K562 (cell line): ENCODE results near the gene BEND4. TPM values are rescaled to one million over a fixed set of nuclear protein-coding genes. Genes with fewer than 3 reads are reported as not detected.

ENCODE experiments used
- ATAC-seq: fragments of 200-7000 bp; cut with Tn5 transposase; 3 replicates; pipeline ENCODE4 v1.9.1; 2020; ENCODE audit warnings: moderate library complexity
- BruUV-seq: library from RNA; stranded (reverse); fragments of 400-500 nt; replicated peaks from 2 replicates; lab custom pipeline; 2021; lab: Mats Ljungman, UMichigan
- CTCF ChIA-PET: fragments of 300-600 bp; formaldehyde crosslinking; extraction: SDS; loops from one replicate; lab custom pipeline; 2021; ENCODE audit warnings: low intra/inter-chr PET ratio; lab: Yijun Ruan, JAX
- POLR2A ChIA-PET: fragments of 300-600, 350-650 bp; sonication (Branson Sonifier 250); formaldehyde crosslinking; extraction: SDS; loops from one replicate; lab custom pipeline; 2021; ENCODE audit warnings: antibody characterized with exemption, inconsistent platforms; lab: Yijun Ruan, JAX
- DNase-seq, 4 experiments: peaks; one replicate each; pipeline versions ENCODE4 v3.0.0 to v3.0.0-alpha.2; 2011 to 2018; ENCODE audit warnings: low spot score in 3 of 4, mixed read lengths in 3 of 4; ENCODE audit errors: extremely low read depth in 1 of 4
- FAIRE-seq: peaks from 2 replicates; lab custom pipeline; 2011; peaks lifted over from hg19 to GRCh38; lab: Jason Lieb, UNC
- H2AFZ ChIP-seq: 2 replicates; pipeline ENCODE4 v1.6.0; 2011; ENCODE audit warnings: low read depth, low read length, control low read depth, inconsistent platforms
- H3K27ac ChIP-seq: fragments of 200-600 bp; 3 replicates; pipeline ENCODE4 v1.8.0; 2011; ENCODE audit warnings: low read depth, mild to moderate bottlenecking, control low read depth, inconsistent platforms, low read length, moderate library complexity, mixed read lengths; ENCODE audit errors: extremely low read depth
- H3K27me3 ChIP-seq, 2 experiments: fragments of 300-600 bp in 1 of 2; 2 replicates in 1 of 2; 3 replicates in 1 of 2; pipeline versions ENCODE4 v1.6.0 to v1.8.0; 2011; ENCODE audit warnings: inconsistent platforms in 2 of 2, low read length in 2 of 2, mild to moderate bottlenecking in 1 of 2, mixed read lengths in 1 of 2, moderate library complexity in 1 of 2; ENCODE audit not compliant: control insufficient read depth in 2 of 2, insufficient read depth in 2 of 2
- H3K36me3 ChIP-seq: fragments of 300-600 bp; 3 replicates; pipeline ENCODE4 v1.8.0; 2011; ENCODE audit warnings: mild to moderate bottlenecking, low read length, inconsistent platforms; ENCODE audit not compliant: control insufficient read depth, insufficient read depth
- H3K4me1 ChIP-seq, 2 experiments: fragments of 200-600 bp in 1 of 2; replicated peaks in 1 of 2; 2 replicates in 1 of 2; 3 replicates in 1 of 2; pipeline versions ENCODE4 v1.5.1 to v1.8.0; 2011; ENCODE audit warnings: inconsistent platforms in 2 of 2, low read length in 2 of 2, mild to moderate bottlenecking in 1 of 2, mixed read lengths in 1 of 2, moderate library complexity in 1 of 2; ENCODE audit not compliant: control insufficient read depth in 2 of 2, insufficient read depth in 2 of 2
- H3K4me2 ChIP-seq: 2 replicates; pipeline ENCODE4 v1.6.1; 2011; ENCODE audit warnings: low read length, control low read depth, inconsistent platforms, mixed read lengths; ENCODE audit not compliant: insufficient read depth
- H3K4me3 ChIP-seq: fragments of 200-600 bp; sonication (generic), shearing (Covaris generic); 2 replicates; pipeline ENCODE4 v1.5.1; 2016; ENCODE audit warnings: control low read depth, inconsistent platforms
- H3K79me2 ChIP-seq: fragments of 200-600 bp; 3 replicates; pipeline ENCODE4 v1.8.0; 2011; ENCODE audit warnings: low read length, inconsistent platforms; ENCODE audit not compliant: control insufficient read depth, insufficient read depth
- H3K9ac ChIP-seq, 2 experiments: 2 replicates each; pipeline versions ENCODE4 v1.6.0 to v1.6.1; 2011; ENCODE audit warnings: low read depth in 2 of 2, low read length in 2 of 2, control low read depth in 1 of 2, inconsistent platforms in 1 of 2, mild to moderate bottlenecking in 1 of 2, mixed read lengths in 1 of 2; ENCODE audit not compliant: insufficient read depth in 1 of 2
- H3K9me1 ChIP-seq: one replicate; pipeline ENCODE4 v1.6.0; 2011; ENCODE audit warnings: inconsistent platforms, mild to moderate bottlenecking, low read length, moderate library complexity; ENCODE audit not compliant: control insufficient read depth, insufficient read depth
- H3K9me3 ChIP-seq: replicated peaks from 2 replicates; pipeline ENCODE4 v1.5.1; 2011; ENCODE audit warnings: low read depth, low read length, inconsistent platforms; ENCODE audit not compliant: control insufficient read depth, insufficient read depth
- H4K20me1 ChIP-seq: replicated peaks from 2 replicates; pipeline ENCODE4 v1.6.1; 2011; ENCODE audit warnings: low read length, inconsistent platforms, mixed read lengths; ENCODE audit not compliant: control insufficient read depth, insufficient read depth
- CEBPG ChIP-seq, 3 experiments: fragments of 200-800 bp in 1 of 3; sonication (Bioruptor generic) in 1 of 3; sonication (generic) in 1 of 3; formaldehyde crosslinking in 1 of 3; IDR thresholded peaks in 2 of 3; conservative IDR thresholded peaks in 1 of 3; 2 replicates each; pipeline versions ENCODE4 v1.6.1 to v1.8.0; 2016 to 2022; ENCODE audit warnings: missing compliant biosample characterization in 2 of 3, missing genetic modification characterization in 2 of 3, mild to moderate bottlenecking in 1 of 3, missing genetic modification reagents in 1 of 3
- DEAF1 ChIP-seq: fragments of 450-650 bp; formaldehyde crosslinking; IDR thresholded peaks from 2 replicates; pipeline ENCODE4 v1.4.0; 2020; ENCODE audit warnings: mild to moderate bottlenecking, moderate library complexity
- FOXA3 ChIP-seq, 2 experiments: fragments of 450-650 bp in 1 of 2; sonication (generic) in 1 of 2; formaldehyde crosslinking; IDR thresholded peaks in 1 of 2; conservative IDR thresholded peaks in 1 of 2; 2 replicates each; pipeline versions ENCODE4 v1.4.0 to v1.8.0; 2020 to 2022; ENCODE audit warnings: mild to moderate bottlenecking in 2 of 2, missing genetic modification reagents in 1 of 2
- ILK ChIP-seq: fragments of 450-650 bp; IDR thresholded peaks from 2 replicates; pipeline ENCODE4 v1.6.1; 2016; ENCODE audit warnings: missing genetic modification characterization, low read depth, mild to moderate bottlenecking, missing compliant biosample characterization, moderate library complexity, borderline replicate concordance
- ZBED1 ChIP-seq: IDR thresholded peaks from 2 replicates; pipeline ENCODE4 v1.6.1; 2014
- ZNF217 ChIP-seq: sonication (generic); formaldehyde crosslinking; IDR thresholded peaks from 2 replicates; pipeline ENCODE4 v1.8.0; 2022; ENCODE audit warnings: mild to moderate bottlenecking, missing genetic modification reagents
- WGBS: fragments of 100-300 bp; shearing (Covaris generic); methylation state at CpG from one replicate; pipeline ENCODE4 v1.1.6; 2016; ENCODE audit warnings: low coverage, mixed read lengths; ENCODE audit not compliant: insufficient coverage; ENCODE audit errors: missing lambda C conversion rate; 5-methylcytosine and 5-hydroxymethylcytosine counted together
- in situ Hi-C: fragments of 300-500 bp; cut with MboI; formaldehyde crosslinking; loops from 4 replicates; pipeline ENCODE4 v1.15.0; 2018; ENCODE audit warnings: inconsistent platforms, mixed read lengths
- intact Hi-C: fragments of 100-400 bp; cut with micrococcal nuclease; formaldehyde crosslinking; loops from 2 replicates; pipeline ENCODE4 v1.14.2; 2022
- polyA plus RNA-seq, 8 experiments: library from polyadenylated mRNA; depleted of rRNA in 4 of 8; stranded (reverse) in 5 of 8; unstranded in 3 of 8; fragments of >200 nt; fragmentation: Nextera tagmentation in 2 of 8; fragmentation: Illumina TruSeq in 1 of 8; extraction: Ambion mirVana in 2 of 8; extraction: Trizol in 1 of 8; gene quantifications; 2 replicates each; pipeline versions ENCODE4 v1.2.1 to v1.2.3, GENCODE V29; 2011 to 2014; ENCODE audit warnings: inconsistent platforms in 1 of 8, missing spikeins in 1 of 8
- total RNA-seq, 7 experiments: library from RNA; depleted of rRNA in 6 of 7; stranded (reverse); fragments of >200 nt in 6 of 7; fragmentation: Illumina TruSeq in 2 of 7; extraction: Trizol in 2 of 7; gene quantifications; 2 replicates each; pipeline versions ENCODE4 v1.2.1 to v1.2.3, GENCODE V29; 2011 to 2021; ENCODE audit warnings: low replicate concordance in 1 of 7
- TF ChIP-seq, protein P1 (sequence below): fragments of 450-650 bp; IDR thresholded peaks from 2 replicates; pipeline ENCODE4 v1.6.1; 2016; ENCODE audit warnings: mild to moderate bottlenecking, moderate library complexity

BEND4 gene
- total and polyA plus RNA-seq, 9 of the 15 experiments (the other 6 are each of a cell fraction or from before 2014, with no cell fraction given): not detected

DNA sequence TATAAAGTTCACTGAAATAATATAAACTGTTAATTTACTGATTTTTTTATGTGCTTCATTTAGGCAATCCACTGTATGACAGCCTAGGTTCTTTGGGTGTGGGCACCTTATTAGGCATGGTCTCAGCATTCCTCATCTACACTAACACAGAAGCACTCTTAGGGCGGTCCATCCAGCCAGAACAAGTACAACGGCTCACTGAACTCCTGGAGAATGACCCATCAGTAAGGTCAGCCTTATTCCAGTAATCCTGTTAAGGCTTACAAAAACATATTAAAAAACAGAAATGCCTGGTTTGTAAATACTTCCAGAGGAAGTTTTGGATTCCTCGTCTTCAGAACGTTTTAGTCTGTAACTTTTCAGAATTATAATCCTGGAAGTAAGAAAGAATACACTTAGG is 82.0 kb downstream of the BEND4 start:
- H3K4me1 ChIP-seq: no peaks in the 10 kb centered on the region
- 79% methylated on average over 4 of the region's 4 CpGs for WGBS
- ChIA-PET CTCF (no interaction called here), POLR2A (no interaction called here)
- intact Hi-C loops (no loop called here), in situ Hi-C loops (no loop called here)
- H3K79me2 ChIP-seq: no peaks in the 10 kb centered on the region
- peaks cover 26% of the 10 kb centered on the region; the same call in 2 of the 3 replicates for H3K36me3 ChIP-seq
- H3K4me3 ChIP-seq: no peak overlapping the region
- no peak for DNase-seq
- H3K27ac ChIP-seq: no peak overlapping the region
- no peak overlapping the region for H2AFZ ChIP-seq
- H3K9me3 ChIP-seq: no peaks in the 10 kb centered on the region
- no peaks in the 10 kb centered on the region for H3K27me3 ChIP-seq
- H3K9me1 ChIP-seq: no peaks in the 10 kb centered on the region
- H4K20me1 ChIP-seq: no peaks in the 10 kb centered on the region
- BruUV-seq: no TSS peak
- no peak overlapping the region for H3K9ac ChIP-seq
- H3K4me2 ChIP-seq: no peak overlapping the region
- FAIRE-seq: no peak
- ATAC-seq: no peak
- TF ChIP-seq ZNF217 (CRISPR knock-in tag) (no peak), ILK (no peak), DEAF1 (CRISPR knock-in tag) (no peak), CEBPG (CRISPR knock-in tag; IDR thresholded peaks at IDR 0.05) (no peak), CEBPG (tag; conservative IDR thresholded peaks at IDR 0.05 in 1 of 2, IDR thresholded peaks at IDR 0.05 in 1 of 2) (no peak), FOXA3 (CRISPR knock-in tag; conservative IDR thresholded peaks at IDR 0.05 in 1 of 2, IDR thresholded peaks at IDR 0.05 in 1 of 2) (no peak), ZBED1 (no peak)
- TF ChIP-seq, protein P1, sequence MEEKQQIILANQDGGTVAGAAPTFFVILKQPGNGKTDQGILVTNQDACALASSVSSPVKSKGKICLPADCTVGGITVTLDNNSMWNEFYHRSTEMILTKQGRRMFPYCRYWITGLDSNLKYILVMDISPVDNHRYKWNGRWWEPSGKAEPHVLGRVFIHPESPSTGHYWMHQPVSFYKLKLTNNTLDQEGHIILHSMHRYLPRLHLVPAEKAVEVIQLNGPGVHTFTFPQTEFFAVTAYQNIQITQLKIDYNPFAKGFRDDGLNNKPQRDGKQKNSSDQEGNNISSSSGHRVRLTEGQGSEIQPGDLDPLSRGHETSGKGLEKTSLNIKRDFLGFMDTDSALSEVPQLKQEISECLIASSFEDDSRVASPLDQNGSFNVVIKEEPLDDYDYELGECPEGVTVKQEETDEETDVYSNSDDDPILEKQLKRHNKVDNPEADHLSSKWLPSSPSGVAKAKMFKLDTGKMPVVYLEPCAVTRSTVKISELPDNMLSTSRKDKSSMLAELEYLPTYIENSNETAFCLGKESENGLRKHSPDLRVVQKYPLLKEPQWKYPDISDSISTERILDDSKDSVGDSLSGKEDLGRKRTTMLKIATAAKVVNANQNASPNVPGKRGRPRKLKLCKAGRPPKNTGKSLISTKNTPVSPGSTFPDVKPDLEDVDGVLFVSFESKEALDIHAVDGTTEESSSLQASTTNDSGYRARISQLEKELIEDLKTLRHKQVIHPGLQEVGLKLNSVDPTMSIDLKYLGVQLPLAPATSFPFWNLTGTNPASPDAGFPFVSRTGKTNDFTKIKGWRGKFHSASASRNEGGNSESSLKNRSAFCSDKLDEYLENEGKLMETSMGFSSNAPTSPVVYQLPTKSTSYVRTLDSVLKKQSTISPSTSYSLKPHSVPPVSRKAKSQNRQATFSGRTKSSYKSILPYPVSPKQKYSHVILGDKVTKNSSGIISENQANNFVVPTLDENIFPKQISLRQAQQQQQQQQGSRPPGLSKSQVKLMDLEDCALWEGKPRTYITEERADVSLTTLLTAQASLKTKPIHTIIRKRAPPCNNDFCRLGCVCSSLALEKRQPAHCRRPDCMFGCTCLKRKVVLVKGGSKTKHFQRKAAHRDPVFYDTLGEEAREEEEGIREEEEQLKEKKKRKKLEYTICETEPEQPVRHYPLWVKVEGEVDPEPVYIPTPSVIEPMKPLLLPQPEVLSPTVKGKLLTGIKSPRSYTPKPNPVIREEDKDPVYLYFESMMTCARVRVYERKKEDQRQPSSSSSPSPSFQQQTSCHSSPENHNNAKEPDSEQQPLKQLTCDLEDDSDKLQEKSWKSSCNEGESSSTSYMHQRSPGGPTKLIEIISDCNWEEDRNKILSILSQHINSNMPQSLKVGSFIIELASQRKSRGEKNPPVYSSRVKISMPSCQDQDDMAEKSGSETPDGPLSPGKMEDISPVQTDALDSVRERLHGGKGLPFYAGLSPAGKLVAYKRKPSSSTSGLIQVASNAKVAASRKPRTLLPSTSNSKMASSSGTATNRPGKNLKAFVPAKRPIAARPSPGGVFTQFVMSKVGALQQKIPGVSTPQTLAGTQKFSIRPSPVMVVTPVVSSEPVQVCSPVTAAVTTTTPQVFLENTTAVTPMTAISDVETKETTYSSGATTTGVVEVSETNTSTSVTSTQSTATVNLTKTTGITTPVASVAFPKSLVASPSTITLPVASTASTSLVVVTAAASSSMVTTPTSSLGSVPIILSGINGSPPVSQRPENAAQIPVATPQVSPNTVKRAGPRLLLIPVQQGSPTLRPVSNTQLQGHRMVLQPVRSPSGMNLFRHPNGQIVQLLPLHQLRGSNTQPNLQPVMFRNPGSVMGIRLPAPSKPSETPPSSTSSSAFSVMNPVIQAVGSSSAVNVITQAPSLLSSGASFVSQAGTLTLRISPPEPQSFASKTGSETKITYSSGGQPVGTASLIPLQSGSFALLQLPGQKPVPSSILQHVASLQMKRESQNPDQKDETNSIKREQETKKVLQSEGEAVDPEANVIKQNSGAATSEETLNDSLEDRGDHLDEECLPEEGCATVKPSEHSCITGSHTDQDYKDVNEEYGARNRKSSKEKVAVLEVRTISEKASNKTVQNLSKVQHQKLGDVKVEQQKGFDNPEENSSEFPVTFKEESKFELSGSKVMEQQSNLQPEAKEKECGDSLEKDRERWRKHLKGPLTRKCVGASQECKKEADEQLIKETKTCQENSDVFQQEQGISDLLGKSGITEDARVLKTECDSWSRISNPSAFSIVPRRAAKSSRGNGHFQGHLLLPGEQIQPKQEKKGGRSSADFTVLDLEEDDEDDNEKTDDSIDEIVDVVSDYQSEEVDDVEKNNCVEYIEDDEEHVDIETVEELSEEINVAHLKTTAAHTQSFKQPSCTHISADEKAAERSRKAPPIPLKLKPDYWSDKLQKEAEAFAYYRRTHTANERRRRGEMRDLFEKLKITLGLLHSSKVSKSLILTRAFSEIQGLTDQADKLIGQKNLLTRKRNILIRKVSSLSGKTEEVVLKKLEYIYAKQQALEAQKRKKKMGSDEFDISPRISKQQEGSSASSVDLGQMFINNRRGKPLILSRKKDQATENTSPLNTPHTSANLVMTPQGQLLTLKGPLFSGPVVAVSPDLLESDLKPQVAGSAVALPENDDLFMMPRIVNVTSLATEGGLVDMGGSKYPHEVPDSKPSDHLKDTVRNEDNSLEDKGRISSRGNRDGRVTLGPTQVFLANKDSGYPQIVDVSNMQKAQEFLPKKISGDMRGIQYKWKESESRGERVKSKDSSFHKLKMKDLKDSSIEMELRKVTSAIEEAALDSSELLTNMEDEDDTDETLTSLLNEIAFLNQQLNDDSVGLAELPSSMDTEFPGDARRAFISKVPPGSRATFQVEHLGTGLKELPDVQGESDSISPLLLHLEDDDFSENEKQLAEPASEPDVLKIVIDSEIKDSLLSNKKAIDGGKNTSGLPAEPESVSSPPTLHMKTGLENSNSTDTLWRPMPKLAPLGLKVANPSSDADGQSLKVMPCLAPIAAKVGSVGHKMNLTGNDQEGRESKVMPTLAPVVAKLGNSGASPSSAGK: no peak
